Measurements from ENCODE around the gene PMM2.

DNA sequence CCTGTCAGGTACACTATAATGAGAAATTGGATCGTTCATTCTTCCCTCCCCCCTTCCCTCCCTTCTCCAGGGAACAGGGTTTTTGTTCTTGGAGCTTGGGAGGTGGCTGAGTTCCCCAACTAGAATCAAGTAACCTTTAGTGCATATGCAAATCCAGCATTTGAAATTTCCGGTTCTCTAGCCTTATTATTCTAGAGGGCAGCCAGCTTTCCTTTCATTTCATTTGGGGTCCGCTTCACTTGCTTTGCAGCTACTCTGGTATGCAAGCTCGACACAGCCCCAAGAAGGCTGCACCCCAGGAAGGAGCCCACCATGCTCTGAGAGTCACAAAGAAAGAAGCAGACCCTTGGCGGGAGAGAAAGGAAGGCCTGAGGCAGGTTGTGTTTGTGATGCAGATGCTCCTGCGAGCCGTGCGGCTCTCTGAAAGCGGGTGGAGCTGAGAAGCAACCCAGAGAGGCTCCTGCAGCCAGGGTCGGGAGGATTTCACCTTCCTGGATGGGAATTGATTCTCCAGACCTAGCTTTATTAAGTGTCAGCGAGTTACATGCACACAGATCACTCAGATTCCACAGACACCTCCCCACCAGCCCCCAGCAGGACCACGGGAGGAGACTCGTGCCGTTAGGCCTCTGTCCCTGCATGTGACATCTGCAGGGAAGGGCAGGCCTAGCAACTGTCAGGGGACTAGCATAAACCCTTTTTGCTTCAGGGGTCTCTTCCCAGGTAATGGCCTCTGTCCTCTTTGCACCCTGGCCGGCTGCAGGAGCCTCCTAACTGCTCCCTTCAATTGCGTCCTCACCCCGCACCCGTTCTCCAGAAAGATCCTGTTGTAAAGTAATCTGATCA is 34.5 kb downstream of the PMM2 start:
- TF ChIP-seq EP300 (IDR thresholded peaks at IDR 0.05; ENCODE audit: borderline replicate concordance) = no peak
- TF ChIP-seq FOXM1 (IDR thresholded peaks at IDR 0.05; ENCODE audit: borderline replicate concordance, low read depth) = no peak
- TF ChIP-seq CREB1 (IDR thresholded peaks at IDR 0.05; ENCODE audit: low read depth) = no peak
- TF ChIP-seq NFIC (IDR thresholded peaks at IDR 0.05) = no peak
- no peak for TF ChIP-seq TCF12 (IDR thresholded peaks at IDR 0.05; ENCODE audit: low read depth)
- TF ChIP-seq, protein P1, sequence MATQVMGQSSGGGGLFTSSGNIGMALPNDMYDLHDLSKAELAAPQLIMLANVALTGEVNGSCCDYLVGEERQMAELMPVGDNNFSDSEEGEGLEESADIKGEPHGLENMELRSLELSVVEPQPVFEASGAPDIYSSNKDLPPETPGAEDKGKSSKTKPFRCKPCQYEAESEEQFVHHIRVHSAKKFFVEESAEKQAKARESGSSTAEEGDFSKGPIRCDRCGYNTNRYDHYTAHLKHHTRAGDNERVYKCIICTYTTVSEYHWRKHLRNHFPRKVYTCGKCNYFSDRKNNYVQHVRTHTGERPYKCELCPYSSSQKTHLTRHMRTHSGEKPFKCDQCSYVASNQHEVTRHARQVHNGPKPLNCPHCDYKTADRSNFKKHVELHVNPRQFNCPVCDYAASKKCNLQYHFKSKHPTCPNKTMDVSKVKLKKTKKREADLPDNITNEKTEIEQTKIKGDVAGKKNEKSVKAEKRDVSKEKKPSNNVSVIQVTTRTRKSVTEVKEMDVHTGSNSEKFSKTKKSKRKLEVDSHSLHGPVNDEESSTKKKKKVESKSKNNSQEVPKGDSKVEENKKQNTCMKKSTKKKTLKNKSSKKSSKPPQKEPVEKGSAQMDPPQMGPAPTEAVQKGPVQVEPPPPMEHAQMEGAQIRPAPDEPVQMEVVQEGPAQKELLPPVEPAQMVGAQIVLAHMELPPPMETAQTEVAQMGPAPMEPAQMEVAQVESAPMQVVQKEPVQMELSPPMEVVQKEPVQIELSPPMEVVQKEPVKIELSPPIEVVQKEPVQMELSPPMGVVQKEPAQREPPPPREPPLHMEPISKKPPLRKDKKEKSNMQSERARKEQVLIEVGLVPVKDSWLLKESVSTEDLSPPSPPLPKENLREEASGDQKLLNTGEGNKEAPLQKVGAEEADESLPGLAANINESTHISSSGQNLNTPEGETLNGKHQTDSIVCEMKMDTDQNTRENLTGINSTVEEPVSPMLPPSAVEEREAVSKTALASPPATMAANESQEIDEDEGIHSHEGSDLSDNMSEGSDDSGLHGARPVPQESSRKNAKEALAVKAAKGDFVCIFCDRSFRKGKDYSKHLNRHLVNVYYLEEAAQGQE (IDR thresholded peaks at IDR 0.05; ENCODE audit: low read depth) = no peak
- TF ChIP-seq, protein P2, sequence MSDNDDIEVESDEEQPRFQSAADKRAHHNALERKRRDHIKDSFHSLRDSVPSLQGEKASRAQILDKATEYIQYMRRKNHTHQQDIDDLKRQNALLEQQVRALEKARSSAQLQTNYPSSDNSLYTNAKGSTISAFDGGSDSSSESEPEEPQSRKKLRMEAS (IDR thresholded peaks at IDR 0.05) = no peak

All from Ishikawa (cell line).